Keratinocyte (primary cell): Measurements from ENCODE around the gene USP37.

Experiments used
- CTCF ChIP-seq, 3 experiments: IDR thresholded peaks in 1 of 3; conservative IDR thresholded peaks in 1 of 3; optimal IDR thresholded peaks in 1 of 3; 2 replicates in 2 of 3; 3 replicates in 1 of 3; pipeline versions ENCODE3 to v1.5.1; 2011; ENCODE audit warnings: low read length in 3 of 3, mild to moderate bottlenecking in 3 of 3, moderate library complexity in 2 of 3, control low read depth in 1 of 3, inconsistent platforms in 1 of 3; ENCODE audit not compliant: insufficient read depth in 2 of 3; ENCODE audit errors: extremely low read depth in 1 of 3
- EZH2 ChIP-seq: IDR thresholded peaks from one replicate; pipeline ENCODE4 v1.6.1; 2012; ENCODE audit warnings: inconsistent platforms, mild to moderate bottlenecking, low read length, moderate library complexity

GRCh38 chr2:218402911-218403411 is 165.2 kb downstream of the USP37 start:
- TF ChIP-seq EZH2 (no peak), CTCF (optimal IDR thresholded peaks at IDR 0.05 in 1 of 3, IDR thresholded peaks at IDR 0.05 in 1 of 3, conservative IDR thresholded peaks at IDR 0.05 in 1 of 3; ENCODE audit: extremely low read depth in 1 of 3, insufficient read depth in 2 of 3, low read length in 3 of 3) (no peak)
